AG09309 (cell line): ENCODE results near the gene RASAL1.

ENCODE experiments used
- DNase-seq: peaks from one replicate; pipeline ENCODE4 v3.0.0-alpha.2; 2010; ENCODE audit warnings: low read depth
- H3K4me3 ChIP-seq: 2 replicates; pipeline ENCODE4 v1.5.1; 2011; ENCODE audit warnings: mild to moderate bottlenecking, low read depth, low read length, moderate library complexity; ENCODE audit not compliant: control insufficient read depth
- CTCF ChIP-seq: IDR thresholded peaks from 2 replicates; pipeline ENCODE4 v1.5.1; 2011; ENCODE audit warnings: mild to moderate bottlenecking, low read depth, low read length, inconsistent platforms; ENCODE audit not compliant: insufficient read depth, control insufficient read depth; ENCODE audit errors: missing control alignments

Gene RASAL1

GRCh38 chr12:113115455-113116126, 20.0 kb downstream of the RASAL1 start:
- H3K4me3 ChIP-seq = no peak overlapping the region
- TF ChIP-seq CTCF = no peak
- DNase-seq = no peak

GRCh38 chr12:113114447-113115178, 20.9 kb downstream of the RASAL1 start:
- no peak for TF ChIP-seq CTCF
- no peak for DNase-seq
- H3K4me3 ChIP-seq = no peak overlapping the region

GRCh38 chr12:113113397-113113796, 22.2 kb downstream of the RASAL1 start:
- TF ChIP-seq CTCF = no peak
- no peak overlapping the region for H3K4me3 ChIP-seq
- no peak for DNase-seq

- TF ChIP-seq CTCF = no peak
- H3K4me3 ChIP-seq = no peak overlapping the region
- no peak for DNase-seq
These were observed 23.3 kb downstream of the RASAL1 start for GRCh38 chr12:113112043-113112899.

GRCh38 chr12:113111247-113111646, 24.3 kb downstream of the RASAL1 start:
- TF ChIP-seq CTCF = no peak
- no peak overlapping the region for H3K4me3 ChIP-seq
- DNase-seq = no peak

- H3K4me3 ChIP-seq = no peak overlapping the region
- no peak for TF ChIP-seq CTCF
- no peak for DNase-seq
These were observed 25.5 kb downstream of the RASAL1 start for GRCh38 chr12:113109872-113110599.
